Activated T-cell treated with anti-CD3 and anti-CD28 coated beads, Interleukin-2, amount 50 U/mL, for 24 hours (primary cell): ENCODE results near the gene MDGA2.

ENCODE experiments used
- DNase-seq: peaks from one replicate; pipeline ENCODE4 v3.0.0-alpha.2; 2020
- H3K27ac Mint-ChIP-seq: 2 replicates; pipeline ENCODE4 v1.8.0; 2020; ENCODE audit warnings: mild to moderate bottlenecking, mixed read lengths
- H3K27me3 Mint-ChIP-seq: 2 replicates; pipeline ENCODE4 v1.8.0; 2020; ENCODE audit warnings: mixed read lengths
- H3K36me3 Mint-ChIP-seq: 2 replicates; pipeline ENCODE4 v1.8.0; 2020; ENCODE audit warnings: low read depth, mixed read lengths
- H3K4me1 Mint-ChIP-seq: 2 replicates; pipeline ENCODE4 v1.8.0; 2020; ENCODE audit warnings: low read depth, mixed read lengths
- H3K4me3 Mint-ChIP-seq: 2 replicates; pipeline ENCODE4 v1.8.0; 2020; ENCODE audit warnings: mild to moderate bottlenecking, moderate library complexity, mixed read lengths
- H3K9me3 Mint-ChIP-seq: 2 replicates; pipeline ENCODE4 v1.8.0; 2020; ENCODE audit warnings: mixed read lengths

The MDGA2 gene

DNA sequence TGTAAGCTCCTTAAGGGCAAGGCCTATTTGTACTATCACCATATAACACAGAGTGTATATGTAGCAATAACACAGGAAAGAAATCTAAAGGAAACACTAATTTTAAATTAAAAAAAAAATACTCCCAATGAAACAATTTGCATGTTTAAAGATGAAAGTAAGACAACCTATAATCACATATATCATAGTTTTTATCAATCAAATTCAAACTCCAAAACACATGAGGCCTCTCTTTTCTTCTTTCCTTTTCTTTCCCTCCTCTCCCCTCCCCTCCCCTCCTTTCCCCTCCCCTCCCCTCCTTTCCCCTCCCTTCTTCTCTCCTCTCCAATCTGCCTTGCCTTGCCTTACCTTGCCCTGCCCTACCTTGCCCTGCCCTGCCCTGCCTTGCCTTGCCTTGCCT, 618.0 kb downstream of the MDGA2 start:
- H3K36me3 Mint-ChIP-seq, result no peaks in the 10 kb centered on the region
- no peaks in the 10 kb centered on the region for H3K4me1 Mint-ChIP-seq
- DNase-seq, result no peak
- H3K4me3 Mint-ChIP-seq, result no peak overlapping the region
- no peak overlapping the region for H3K27ac Mint-ChIP-seq
- H3K27me3 Mint-ChIP-seq, result no peaks in the 10 kb centered on the region
- H3K9me3 Mint-ChIP-seq, result peaks cover 5% of the 10 kb centered on the region

DNA sequence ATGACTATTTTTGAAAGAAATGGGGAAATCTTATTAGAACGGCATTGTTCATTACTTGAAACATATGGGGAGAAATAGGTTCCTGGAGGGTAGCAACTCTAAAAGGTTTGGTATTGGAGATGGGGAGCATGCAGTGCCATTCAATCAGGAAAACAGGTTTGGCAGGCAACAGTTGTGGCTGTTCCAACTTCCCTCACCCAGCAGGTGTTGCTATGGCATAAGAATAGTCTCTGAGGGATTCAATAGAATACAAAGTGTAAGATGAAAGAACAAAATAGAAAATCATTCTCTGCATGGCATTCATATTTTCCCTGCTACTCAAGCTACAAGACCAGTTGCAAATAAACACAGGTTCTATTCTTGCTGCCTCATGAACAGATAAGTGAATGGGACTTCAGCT, 630.6 kb downstream of the MDGA2 start:
- H3K4me3 Mint-ChIP-seq, result no peak overlapping the region
- H3K4me1 Mint-ChIP-seq, result no peaks in the 10 kb centered on the region
- H3K9me3 Mint-ChIP-seq, result no peaks in the 10 kb centered on the region
- DNase-seq, result no peak
- H3K27me3 Mint-ChIP-seq, result no peaks in the 10 kb centered on the region
- no peaks in the 10 kb centered on the region for H3K36me3 Mint-ChIP-seq
- no peak overlapping the region for H3K27ac Mint-ChIP-seq

DNA sequence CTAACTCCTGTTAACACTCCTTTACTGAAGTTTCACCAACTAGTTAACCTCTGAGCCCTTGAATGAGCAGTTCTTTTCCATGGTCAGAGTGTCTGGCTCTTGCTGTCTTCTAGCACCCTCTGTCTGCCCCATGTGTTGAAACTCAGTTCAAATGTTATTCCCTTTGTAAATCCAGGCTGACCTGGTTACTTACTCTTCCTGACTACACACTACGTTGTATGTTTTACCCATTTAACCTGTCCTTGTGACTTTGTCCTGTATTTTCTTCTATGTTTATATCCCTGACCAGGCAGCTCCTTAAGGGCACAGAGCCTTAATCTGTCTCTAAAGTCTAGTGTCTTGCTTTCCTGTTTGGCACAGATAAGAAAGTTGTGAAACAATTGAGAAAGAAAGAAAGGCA, 634.9 kb downstream of the MDGA2 start:
- no peak for DNase-seq
- Mint-ChIP-seq H3K4me3 (no peak overlapping the region), H3K36me3 (no peaks in the 10 kb centered on the region), H3K4me1 (no peaks in the 10 kb centered on the region), H3K27me3 (no peaks in the 10 kb centered on the region), H3K9me3 (peaks cover 2% of the 10 kb centered on the region), H3K27ac (no peak overlapping the region)

DNA sequence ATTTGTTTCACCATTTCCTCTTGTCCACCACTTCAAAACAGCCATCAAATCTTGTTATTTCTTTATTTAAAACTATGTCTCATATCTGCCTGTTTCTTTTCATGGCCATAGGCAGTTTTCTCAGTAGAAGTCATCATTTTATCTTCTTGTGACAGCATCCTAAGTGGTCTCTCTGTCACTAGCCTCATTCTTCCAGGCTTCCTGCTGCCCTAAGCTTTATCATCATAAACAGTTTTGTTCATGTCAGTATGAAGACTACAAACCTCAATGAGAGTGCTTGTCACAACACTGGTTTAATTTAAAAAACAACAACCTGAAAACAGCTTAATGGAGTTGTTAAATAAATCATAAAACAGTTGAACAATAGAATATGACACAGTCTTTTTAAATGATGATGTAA, 636.1 kb downstream of the MDGA2 start:
- DNase-seq, result no peak
- Mint-ChIP-seq H3K4me1 (no peaks in the 10 kb centered on the region), H3K4me3 (no peak overlapping the region), H3K27me3 (no peaks in the 10 kb centered on the region), H3K27ac (no peak overlapping the region), H3K9me3 (peaks cover 2% of the 10 kb centered on the region), H3K36me3 (no peaks in the 10 kb centered on the region)

GRCh38 chr14:47022721-47023120, 652.7 kb downstream of the MDGA2 start:
- Mint-ChIP-seq H3K9me3 (peaks cover 12% of the 10 kb centered on the region), H3K4me1 (no peaks in the 10 kb centered on the region), H3K27me3 (no peaks in the 10 kb centered on the region), H3K36me3 (no peaks in the 10 kb centered on the region), H3K4me3 (no peak overlapping the region), H3K27ac (no peak overlapping the region)
- no peak for DNase-seq

DNA sequence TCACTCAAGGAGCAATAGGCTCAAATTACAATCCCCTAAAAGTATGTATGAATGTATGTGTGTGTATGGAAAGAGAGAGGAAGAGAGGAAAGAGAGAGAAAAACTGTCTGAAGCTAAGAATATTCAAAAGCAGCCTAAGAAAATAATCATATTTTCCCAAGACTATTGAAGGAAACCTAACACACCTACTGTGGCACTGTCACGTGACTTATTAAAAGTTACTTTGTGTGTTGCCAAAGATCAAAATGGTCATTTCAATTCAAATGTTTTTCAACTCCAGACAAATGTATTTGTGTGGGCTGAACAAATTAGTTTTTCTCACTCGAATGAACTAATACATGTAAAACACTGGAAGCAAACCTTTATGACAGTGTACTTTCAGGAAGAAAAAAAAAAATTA, 654.9 kb downstream of the MDGA2 start:
- no peak for DNase-seq
- Mint-ChIP-seq H3K27me3 (no peaks in the 10 kb centered on the region), H3K36me3 (no peaks in the 10 kb centered on the region), H3K4me3 (no peak overlapping the region), H3K9me3 (peaks cover 15% of the 10 kb centered on the region), H3K4me1 (no peaks in the 10 kb centered on the region), H3K27ac (no peak overlapping the region)

DNA sequence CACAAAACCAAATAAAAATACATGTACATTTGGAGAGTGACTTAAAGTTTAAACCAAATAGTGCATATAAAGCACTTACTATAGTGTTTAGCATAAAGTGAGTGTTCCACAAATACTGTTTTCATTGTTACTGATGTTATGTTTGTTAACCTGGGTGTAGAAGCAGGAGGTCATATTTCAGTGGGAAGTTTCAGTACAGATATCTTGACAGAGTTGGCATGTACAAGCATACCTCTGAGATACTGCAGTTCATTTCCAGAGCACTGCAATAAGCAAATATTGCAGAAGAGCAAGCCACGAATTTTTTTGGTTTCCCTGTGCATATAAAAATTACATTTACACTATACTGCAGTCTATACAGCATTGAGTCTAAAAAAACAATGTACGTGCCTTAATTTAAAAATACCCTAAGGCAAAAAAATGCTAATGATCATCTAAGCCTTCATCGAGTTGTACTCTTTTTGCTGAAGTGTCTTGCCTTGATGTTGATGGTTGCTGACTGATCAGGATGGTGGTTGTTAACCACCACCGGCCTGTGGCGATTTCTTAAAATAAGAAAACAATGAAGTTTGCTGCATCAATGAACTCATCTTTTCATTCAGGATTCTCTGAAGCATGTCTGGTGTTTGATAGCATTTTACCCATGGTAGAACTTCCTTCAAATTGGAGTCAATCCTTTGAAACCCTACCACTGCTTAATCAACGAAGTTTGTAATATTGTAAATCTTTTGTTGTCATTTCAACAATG, 662.7 kb downstream of the MDGA2 start:
- H3K36me3 Mint-ChIP-seq, result no peaks in the 10 kb centered on the region
- DNase-seq, result no peak
- H3K27me3 Mint-ChIP-seq, result no peaks in the 10 kb centered on the region
- H3K9me3 Mint-ChIP-seq, result peaks cover 13% of the 10 kb centered on the region
- H3K27ac Mint-ChIP-seq, result no peak overlapping the region
- no peaks in the 10 kb centered on the region for H3K4me1 Mint-ChIP-seq
- no peak overlapping the region for H3K4me3 Mint-ChIP-seq

- DNase-seq, result no peak
- no peaks in the 10 kb centered on the region for H3K27me3 Mint-ChIP-seq
- no peaks in the 10 kb centered on the region for H3K4me1 Mint-ChIP-seq
- H3K36me3 Mint-ChIP-seq, result no peaks in the 10 kb centered on the region
- no peak overlapping the region for H3K4me3 Mint-ChIP-seq
- H3K9me3 Mint-ChIP-seq, result peaks cover 9% of the 10 kb centered on the region
- H3K27ac Mint-ChIP-seq, result no peak overlapping the region
Observed at GRCh38 chr14:47009615-47010014, 665.8 kb downstream of the MDGA2 start.

DNA sequence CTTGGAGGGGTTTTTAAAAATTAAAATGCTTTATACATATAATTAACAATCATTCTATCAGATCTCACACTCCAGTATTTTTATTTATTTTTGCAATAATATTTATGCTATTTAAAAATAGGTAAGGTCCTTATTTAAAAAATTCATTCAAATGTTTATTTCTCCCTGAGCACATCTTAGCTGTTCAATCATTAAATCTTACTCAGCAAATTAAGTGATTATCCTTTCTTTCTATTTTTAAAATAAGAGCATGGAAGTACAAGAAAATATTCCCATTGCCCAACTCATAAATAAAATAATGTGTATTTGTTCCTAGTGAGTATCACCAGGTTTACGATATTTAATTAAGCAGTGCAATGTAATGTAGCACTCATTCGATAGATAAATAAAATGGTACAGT, 666.7 kb downstream of the MDGA2 start:
- no peak overlapping the region for H3K27ac Mint-ChIP-seq
- DNase-seq, result no peak
- no peaks in the 10 kb centered on the region for H3K36me3 Mint-ChIP-seq
- H3K27me3 Mint-ChIP-seq, result no peaks in the 10 kb centered on the region
- peaks cover 9% of the 10 kb centered on the region for H3K9me3 Mint-ChIP-seq
- no peaks in the 10 kb centered on the region for H3K4me1 Mint-ChIP-seq
- no peak overlapping the region for H3K4me3 Mint-ChIP-seq

- H3K36me3 Mint-ChIP-seq, result no peaks in the 10 kb centered on the region
- no peak overlapping the region for H3K4me3 Mint-ChIP-seq
- no peaks in the 10 kb centered on the region for H3K27me3 Mint-ChIP-seq
- H3K27ac Mint-ChIP-seq, result no peak overlapping the region
- DNase-seq, result no peak
- peaks cover 2% of the 10 kb centered on the region for H3K9me3 Mint-ChIP-seq
- H3K4me1 Mint-ChIP-seq, result no peaks in the 10 kb centered on the region
Observed at GRCh38 chr14:46999661-47000060, 675.7 kb downstream of the MDGA2 start.

DNA sequence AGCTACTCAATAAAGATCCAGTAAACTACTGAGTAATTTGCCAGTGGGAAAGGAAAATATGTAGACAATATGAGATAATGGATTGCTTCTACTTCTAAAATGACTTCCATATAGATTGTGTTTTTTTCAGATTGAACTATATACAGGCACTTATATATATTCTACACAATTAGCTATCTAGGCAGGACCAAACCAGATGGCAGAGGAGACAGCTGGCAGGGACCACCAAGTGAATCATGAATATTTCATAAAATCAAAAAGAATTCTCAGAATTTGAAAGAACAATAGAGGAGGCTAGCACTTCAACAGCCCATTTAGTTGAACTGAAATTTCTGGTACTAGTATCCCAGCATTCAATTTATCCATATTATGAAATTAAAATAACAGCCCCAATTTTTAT, 685.8 kb downstream of the MDGA2 start:
- H3K9me3 Mint-ChIP-seq, result peaks cover 2% of the 10 kb centered on the region
- no peak for DNase-seq
- H3K27me3 Mint-ChIP-seq, result no peaks in the 10 kb centered on the region
- H3K4me3 Mint-ChIP-seq, result no peak overlapping the region
- H3K27ac Mint-ChIP-seq, result no peak overlapping the region
- H3K4me1 Mint-ChIP-seq, result no peaks in the 10 kb centered on the region
- no peaks in the 10 kb centered on the region for H3K36me3 Mint-ChIP-seq

- peaks cover 2% of the 10 kb centered on the region for H3K9me3 Mint-ChIP-seq
- H3K4me1 Mint-ChIP-seq, result no peaks in the 10 kb centered on the region
- no peak for DNase-seq
- H3K27me3 Mint-ChIP-seq, result no peaks in the 10 kb centered on the region
- H3K36me3 Mint-ChIP-seq, result no peaks in the 10 kb centered on the region
- no peak overlapping the region for H3K27ac Mint-ChIP-seq
- H3K4me3 Mint-ChIP-seq, result no peak overlapping the region
Observed at GRCh38 chr14:46988312-46988711, 687.1 kb downstream of the MDGA2 start.

DNA sequence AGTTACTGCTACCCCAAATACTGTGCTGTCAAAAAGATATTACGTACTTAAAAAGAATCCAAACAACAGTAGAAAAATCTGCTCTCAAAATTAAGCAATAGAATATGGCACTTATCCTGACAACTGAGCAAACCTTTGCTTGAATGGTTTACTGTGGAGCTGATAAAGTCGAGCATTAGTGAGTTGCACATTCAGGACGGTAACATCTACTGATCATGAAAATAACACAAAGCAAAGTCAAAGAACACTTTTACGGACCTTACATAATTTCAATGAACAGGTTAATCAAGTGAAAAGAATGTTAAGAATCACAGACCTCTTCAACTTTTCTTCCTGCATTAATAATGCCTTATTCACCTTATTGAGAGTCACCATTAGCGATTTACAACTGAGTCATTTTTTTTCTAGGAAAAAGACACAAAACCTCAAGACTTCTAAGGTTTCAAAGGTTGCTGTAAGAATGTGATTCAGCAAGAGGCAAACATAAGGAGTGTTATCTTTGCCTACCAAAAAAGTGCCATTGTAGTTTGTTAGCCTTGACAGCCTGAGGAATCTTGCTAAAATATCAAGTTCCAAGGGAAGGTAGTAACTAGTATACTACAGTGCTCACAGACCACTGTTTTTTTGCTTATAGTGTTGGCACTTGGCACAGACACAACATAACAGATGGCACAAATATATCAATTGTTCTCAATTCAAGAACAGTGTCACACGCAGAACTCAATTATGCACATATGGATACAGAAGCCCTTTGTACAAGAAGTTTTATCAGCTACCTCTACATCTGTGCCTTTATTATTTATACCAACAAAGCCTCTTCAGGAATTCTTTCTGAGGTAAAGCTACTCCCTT, 689.6 kb downstream of the MDGA2 start:
- Mint-ChIP-seq H3K4me3 (no peak overlapping the region), H3K36me3 (no peaks in the 10 kb centered on the region), H3K27ac (no peak overlapping the region), H3K4me1 (no peaks in the 10 kb centered on the region), H3K27me3 (no peaks in the 10 kb centered on the region), H3K9me3 (no peaks in the 10 kb centered on the region)
- DNase-seq, result no peak

DNA sequence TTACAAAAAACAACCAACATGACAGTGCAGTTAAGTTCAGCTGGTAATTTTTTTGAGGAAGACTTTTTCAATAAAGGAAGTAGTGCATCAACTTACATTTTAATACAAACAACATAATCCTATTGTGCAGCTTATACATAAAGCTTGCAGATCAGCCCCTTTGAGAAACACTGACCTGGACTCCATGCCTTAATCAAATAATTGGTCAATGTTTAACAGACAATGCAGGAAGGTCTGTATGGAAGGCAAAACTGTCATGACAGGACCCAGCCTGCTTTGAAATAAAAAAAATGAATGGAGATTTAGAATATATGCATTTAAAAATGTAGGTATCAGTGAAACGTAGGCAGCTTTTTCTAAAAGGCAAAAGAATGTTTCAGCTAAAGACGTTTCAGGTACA, 702.1 kb downstream of the MDGA2 start:
- peaks cover 8% of the 10 kb centered on the region for H3K9me3 Mint-ChIP-seq
- H3K4me1 Mint-ChIP-seq, result no peaks in the 10 kb centered on the region
- H3K27me3 Mint-ChIP-seq, result no peaks in the 10 kb centered on the region
- H3K27ac Mint-ChIP-seq, result no peak overlapping the region
- H3K36me3 Mint-ChIP-seq, result no peaks in the 10 kb centered on the region
- no peak for DNase-seq
- no peak overlapping the region for H3K4me3 Mint-ChIP-seq

- Mint-ChIP-seq H3K9me3 (peaks cover 10% of the 10 kb centered on the region), H3K27ac (no peak overlapping the region), H3K4me1 (no peaks in the 10 kb centered on the region)
Observed at GRCh38 chr14:46964378-46964777, 711.0 kb downstream of the MDGA2 start.

More at GRCh38 chr14:46964378-46964777, 711.0 kb downstream of the MDGA2 start:
- H3K4me3 Mint-ChIP-seq, result no peak overlapping the region
- H3K36me3 Mint-ChIP-seq, result no peaks in the 10 kb centered on the region
- H3K27me3 Mint-ChIP-seq, result no peaks in the 10 kb centered on the region
- DNase-seq, result no peak
